Measurements from ENCODE around the gene WRAP53. TPM values are rescaled to one million over a fixed set of nuclear protein-coding genes. Genes with fewer than 3 reads are reported as not detected.
A peak's percentile ranks its signal among the peaks of the same experiment; 100 is the strongest.

The WRAP53 gene
- total and polyA plus RNA-seq, 2 donors from 2014 or later, result 6.5 to 10.8 TPM

DNA sequence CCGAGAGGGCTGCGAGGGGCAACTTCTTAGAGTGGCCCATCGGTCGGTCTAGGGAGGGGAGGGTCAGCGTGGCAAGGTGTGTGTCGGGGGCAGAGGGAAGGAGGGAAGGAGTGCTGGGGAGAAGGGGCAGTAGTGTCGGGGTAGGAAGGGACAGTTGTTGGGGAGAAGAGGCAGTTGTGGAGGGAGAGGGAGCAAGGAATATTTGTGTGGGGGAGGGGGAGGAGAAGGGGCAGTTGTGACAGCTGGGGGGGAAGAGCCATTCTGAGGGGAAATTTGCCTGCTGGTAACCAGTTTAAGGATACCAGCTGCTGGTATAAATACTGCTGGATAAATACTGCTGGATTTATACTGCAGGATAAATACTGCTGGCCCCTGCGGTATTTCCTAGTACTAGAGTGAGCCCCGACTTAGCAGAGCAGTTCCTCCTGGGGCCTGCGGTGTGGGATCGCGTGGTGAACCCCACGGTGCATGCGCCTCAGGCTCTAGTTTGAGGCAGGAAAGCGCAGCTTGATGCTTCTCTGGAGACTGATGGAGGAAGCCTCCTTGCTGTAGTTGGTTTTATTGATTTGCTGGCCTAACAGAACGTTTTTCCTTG, 29.6 kb downstream of the WRAP53 start:
- peak overlapping the region in 2 of 3 donors; percentile 57 to 64 for H3K4me3 ChIP-seq (ENCODE audit: low read length in 3 of 3)
- FAIRE-seq (no peak), DNase-seq (peak in 2 of 5 donors; percentile 56 to 63)
- TF ChIP-seq, protein P1, sequence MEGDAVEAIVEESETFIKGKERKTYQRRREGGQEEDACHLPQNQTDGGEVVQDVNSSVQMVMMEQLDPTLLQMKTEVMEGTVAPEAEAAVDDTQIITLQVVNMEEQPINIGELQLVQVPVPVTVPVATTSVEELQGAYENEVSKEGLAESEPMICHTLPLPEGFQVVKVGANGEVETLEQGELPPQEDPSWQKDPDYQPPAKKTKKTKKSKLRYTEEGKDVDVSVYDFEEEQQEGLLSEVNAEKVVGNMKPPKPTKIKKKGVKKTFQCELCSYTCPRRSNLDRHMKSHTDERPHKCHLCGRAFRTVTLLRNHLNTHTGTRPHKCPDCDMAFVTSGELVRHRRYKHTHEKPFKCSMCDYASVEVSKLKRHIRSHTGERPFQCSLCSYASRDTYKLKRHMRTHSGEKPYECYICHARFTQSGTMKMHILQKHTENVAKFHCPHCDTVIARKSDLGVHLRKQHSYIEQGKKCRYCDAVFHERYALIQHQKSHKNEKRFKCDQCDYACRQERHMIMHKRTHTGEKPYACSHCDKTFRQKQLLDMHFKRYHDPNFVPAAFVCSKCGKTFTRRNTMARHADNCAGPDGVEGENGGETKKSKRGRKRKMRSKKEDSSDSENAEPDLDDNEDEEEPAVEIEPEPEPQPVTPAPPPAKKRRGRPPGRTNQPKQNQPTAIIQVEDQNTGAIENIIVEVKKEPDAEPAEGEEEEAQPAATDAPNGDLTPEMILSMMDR (IDR thresholded peaks at IDR 0.05; ENCODE audit: borderline replicate concordance, extremely low read depth, insufficient read depth), result no peak
- no peaks in the 10 kb centered on the region for H3K9me3 ChIP-seq (ENCODE audit: control insufficient read depth in 2 of 3, insufficient read depth in 1 of 3, low read length in 3 of 3)
- no peak overlapping the region for H3K27ac ChIP-seq (ENCODE audit: low read depth in 2 of 2, low read length in 2 of 2)
- intact Hi-C loops (cut with DNase I), result no loop called here
- peak overlapping the region in 1 of 3 donors; percentile 77 for H3K9ac ChIP-seq (ENCODE audit: low read length in 3 of 3)
- H3K36me3 ChIP-seq (ENCODE audit: control insufficient read depth in 2 of 3, insufficient read depth in 3 of 3, low read length in 3 of 3), result no peaks in the 10 kb centered on the region
- H3K4me1 ChIP-seq (ENCODE audit: control insufficient read depth in 2 of 3, insufficient read depth in 2 of 3, low read depth in 1 of 3, low read length in 3 of 3), result peaks cover 0 to 6% (median 0%) of the 10 kb centered on the region in 3 donors
- H3K27me3 ChIP-seq (ENCODE audit: control insufficient read depth, insufficient read depth, low read length), result no peaks in the 10 kb centered on the region

DNA sequence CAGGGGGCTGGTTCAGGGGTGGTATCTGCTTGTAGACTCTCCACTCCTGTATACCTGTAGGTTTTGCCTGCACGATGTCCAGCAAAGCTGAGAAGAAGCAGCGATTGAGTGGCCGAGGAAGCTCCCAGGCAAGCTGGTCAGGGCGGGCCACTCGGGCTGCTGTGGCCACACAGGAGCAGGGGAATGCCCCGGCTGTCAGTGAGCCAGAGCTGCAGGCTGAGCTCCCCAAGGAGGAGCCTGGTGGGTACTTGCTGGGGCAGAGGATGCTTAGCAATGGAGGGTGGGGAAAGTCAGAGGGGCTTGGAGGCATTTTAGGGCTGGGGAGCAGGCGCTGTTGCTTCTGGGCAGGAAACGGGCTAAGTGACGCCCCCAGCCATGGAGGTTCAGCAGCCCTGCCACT, 31.4 kb downstream of the WRAP53 start:
- Histone ChIP-seq H3K27ac (ENCODE audit: low read depth in 2 of 2, low read length in 2 of 2) (no peak overlapping the region), H3K4me3 (ENCODE audit: low read length in 3 of 3) (no peak overlapping the region), H3K27me3 (ENCODE audit: control insufficient read depth, insufficient read depth, low read length) (no peaks in the 10 kb centered on the region), H3K4me1 (ENCODE audit: control insufficient read depth in 2 of 3, insufficient read depth in 2 of 3, low read depth in 1 of 3, low read length in 3 of 3) (peaks cover 0 to 6% (median 0%) of the 10 kb centered on the region in 3 donors), H3K36me3 (ENCODE audit: control insufficient read depth in 2 of 3, insufficient read depth in 3 of 3, low read length in 3 of 3) (no peaks in the 10 kb centered on the region), H3K9me3 (ENCODE audit: control insufficient read depth in 2 of 3, insufficient read depth in 1 of 3, low read length in 3 of 3) (no peaks in the 10 kb centered on the region), H3K9ac (ENCODE audit: low read length in 3 of 3) (no peak overlapping the region)
- no peak for FAIRE-seq
- intact Hi-C loops (cut with DNase I), result no loop called here
- TF ChIP-seq, protein P1 (IDR thresholded peaks at IDR 0.05; ENCODE audit: borderline replicate concordance, extremely low read depth, insufficient read depth), result no peak
- DNase-seq, result peak in 1 of 5 donors; percentile 47

DNA sequence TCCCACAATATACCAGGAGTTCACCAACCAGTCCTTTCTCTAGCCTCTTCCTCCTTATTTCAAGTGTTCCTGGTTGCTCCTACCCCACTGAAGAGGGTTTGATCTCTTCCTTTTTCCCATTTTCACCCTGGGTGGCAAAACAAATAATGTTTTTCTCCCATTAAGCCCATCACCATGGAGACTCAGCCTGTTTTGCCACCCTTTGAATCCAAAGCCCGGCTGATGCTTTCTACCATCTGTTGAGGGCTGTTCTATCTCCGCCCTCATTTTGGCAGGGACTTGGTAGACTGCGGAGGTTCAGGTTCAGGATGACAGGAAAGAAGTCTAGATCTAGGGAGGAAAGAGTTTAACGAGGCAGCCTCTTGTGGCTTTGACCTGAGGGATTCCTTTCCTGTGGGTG, 31.8 kb downstream of the WRAP53 start:
- intact Hi-C loops (cut with DNase I), result no loop called here
- Histone ChIP-seq H3K9me3 (ENCODE audit: control insufficient read depth in 2 of 3, insufficient read depth in 1 of 3, low read length in 3 of 3) (no peaks in the 10 kb centered on the region), H3K27me3 (ENCODE audit: control insufficient read depth, insufficient read depth, low read length) (no peaks in the 10 kb centered on the region), H3K4me1 (ENCODE audit: control insufficient read depth in 2 of 3, insufficient read depth in 2 of 3, low read depth in 1 of 3, low read length in 3 of 3) (peaks cover 0 to 6% (median 0%) of the 10 kb centered on the region in 3 donors), H3K36me3 (ENCODE audit: control insufficient read depth in 2 of 3, insufficient read depth in 3 of 3, low read length in 3 of 3) (no peaks in the 10 kb centered on the region), H3K4me3 (ENCODE audit: low read length in 3 of 3) (no peak overlapping the region), H3K9ac (ENCODE audit: low read length in 3 of 3) (no peak overlapping the region), H3K27ac (ENCODE audit: low read depth in 2 of 2, low read length in 2 of 2) (no peak overlapping the region)
- DNase-seq (no peak), FAIRE-seq (no peak)
- TF ChIP-seq, protein P1 (IDR thresholded peaks at IDR 0.05; ENCODE audit: borderline replicate concordance, extremely low read depth, insufficient read depth), result no peak

DNA sequence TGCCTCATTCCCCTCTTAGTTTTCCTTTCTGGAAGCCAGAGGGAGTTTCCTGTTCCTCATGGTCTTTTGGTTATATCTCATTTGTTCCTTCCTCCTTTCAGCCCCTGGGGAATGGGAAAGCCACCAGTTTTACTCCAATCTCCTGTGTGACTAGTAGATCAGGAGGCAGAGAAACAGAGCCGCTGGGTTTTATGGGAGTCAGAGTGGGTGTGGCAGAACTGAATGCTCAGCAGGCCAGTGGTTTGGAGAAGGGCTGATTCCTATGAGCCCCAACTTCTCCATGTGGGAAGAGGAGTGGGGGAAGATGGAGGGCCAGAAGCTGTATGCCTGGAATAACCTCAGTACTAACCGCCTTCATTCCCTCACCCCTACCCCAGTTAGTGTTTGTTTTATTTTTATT, 33.3 kb downstream of the WRAP53 start:
- Histone ChIP-seq H3K9ac (ENCODE audit: low read length in 3 of 3) (no peak overlapping the region), H3K9me3 (ENCODE audit: control insufficient read depth in 2 of 3, insufficient read depth in 1 of 3, low read length in 3 of 3) (no peaks in the 10 kb centered on the region), H3K36me3 (ENCODE audit: control insufficient read depth in 2 of 3, insufficient read depth in 3 of 3, low read length in 3 of 3) (no peaks in the 10 kb centered on the region), H3K4me3 (ENCODE audit: low read length in 3 of 3) (no peak overlapping the region), H3K27ac (ENCODE audit: low read depth in 2 of 2, low read length in 2 of 2) (no peak overlapping the region), H3K27me3 (ENCODE audit: control insufficient read depth, insufficient read depth, low read length) (no peaks in the 10 kb centered on the region), H3K4me1 (ENCODE audit: control insufficient read depth in 2 of 3, insufficient read depth in 2 of 3, low read depth in 1 of 3, low read length in 3 of 3) (peaks cover 0 to 5% (median 0%) of the 10 kb centered on the region in 3 donors)
- no peak for DNase-seq
- intact Hi-C loops (cut with DNase I), result no loop called here
- TF ChIP-seq, protein P1 (IDR thresholded peaks at IDR 0.05; ENCODE audit: borderline replicate concordance, extremely low read depth, insufficient read depth), result no peak
- no peak for FAIRE-seq
